Activated T-cell treated with anti-CD3 and anti-CD28 coated beads, Interleukin-2, amount 50 U/mL, for 72 hours (primary cell): ENCODE results near the gene AGPAT3. TPM values are rescaled to one million over a fixed set of nuclear protein-coding genes. Genes with fewer than 3 reads are reported as not detected.

Experiments used
- ATAC-seq, 2 donors: fragments of 150-1000 bp; cut with Tn5 transposase; replicated peaks in 1 of 2; 2 replicates each; pipeline ENCODE4 v1.10.0; 2021; ENCODE audit warnings: moderate library complexity in 2 of 2, mild to moderate bottlenecking in 1 of 2
- DNase-seq, 2 donors: peaks; one replicate each; pipeline ENCODE4 v3.0.0; 2021 to 2022; ENCODE audit warnings: mixed read lengths in 1 of 2
- H3K27ac Mint-ChIP-seq: one replicate; pipeline ENCODE4 v1.8.0; 2022; ENCODE audit warnings: mild to moderate bottlenecking, moderate library complexity, mixed read lengths
- H3K27me3 Mint-ChIP-seq: one replicate; pipeline ENCODE4 v1.8.0; 2022; ENCODE audit warnings: low read depth, mixed read lengths
- H3K36me3 Mint-ChIP-seq, 2 donors: one replicate each; pipeline ENCODE4 v1.8.0; 2022; ENCODE audit warnings: mixed read lengths in 2 of 2, mild to moderate bottlenecking in 1 of 2; ENCODE audit not compliant: insufficient read depth in 2 of 2
- H3K4me1 Mint-ChIP-seq: one replicate; pipeline ENCODE4 v1.8.0; 2022; ENCODE audit warnings: low read depth, mixed read lengths
- H3K4me3 Mint-ChIP-seq, 2 donors: one replicate each; pipeline ENCODE4 v1.8.0; 2022; ENCODE audit warnings: mild to moderate bottlenecking in 2 of 2, mixed read lengths in 2 of 2, moderate library complexity in 2 of 2
- H3K9me3 Mint-ChIP-seq, 2 donors: one replicate each; pipeline ENCODE4 v1.8.0; 2022; ENCODE audit warnings: mixed read lengths in 2 of 2
- total RNA-seq, 2 donors: library from RNA; stranded (reverse); gene quantifications; one replicate each; pipeline ENCODE4 v1.2.3, GENCODE V29; 2022

AGPAT3 gene
- total RNA-seq, 2 donors from 2014 or later = 86.1 to 87.1 TPM

- peaks cover 13% of the 10 kb centered on the region for H3K4me1 Mint-ChIP-seq
- no peak overlapping the region for H3K4me3 Mint-ChIP-seq
- ATAC-seq (no peak), DNase-seq (no peak)
- H3K9me3 Mint-ChIP-seq = no peaks in the 10 kb centered on the region
- no peaks in the 10 kb centered on the region for H3K36me3 Mint-ChIP-seq
- H3K27me3 Mint-ChIP-seq = no peaks in the 10 kb centered on the region
- H3K27ac Mint-ChIP-seq = no peak overlapping the region
These were observed 123.0 kb downstream of the AGPAT3 start for GRCh38 chr21:43988016-43988415.

GRCh38 chr21:43988506-43989230 is 123.6 kb downstream of the AGPAT3 start:
- Mint-ChIP-seq H3K27me3 (no peaks in the 10 kb centered on the region), H3K9me3 (no peaks in the 10 kb centered on the region), H3K4me1 (peaks cover 13% of the 10 kb centered on the region), H3K4me3 (no peak overlapping the region), H3K27ac (no peak overlapping the region), H3K36me3 (no peaks in the 10 kb centered on the region)
- DNase-seq (no peak), ATAC-seq (peak in 1 of 2 donors; percentile 20)

- H3K9me3 Mint-ChIP-seq = no peaks in the 10 kb centered on the region
These were observed 124.4 kb downstream of the AGPAT3 start for GRCh38 chr21:43989401-43989800.

GRCh38 chr21:43991447-43991991 is 126.5 kb downstream of the AGPAT3 start:
- Mint-ChIP-seq H3K27ac (no peak overlapping the region), H3K36me3 (no peaks in the 10 kb centered on the region), H3K27me3 (no peaks in the 10 kb centered on the region), H3K4me3 (peak overlapping the region in 1 of 2 donors; percentile 34), H3K4me1 (no peaks in the 10 kb centered on the region), H3K9me3 (no peaks in the 10 kb centered on the region)
- DNase-seq (no peak), ATAC-seq (peak; percentile 6 to 19)

More at GRCh38 chr21:43989401-43989800, 124.4 kb downstream of the AGPAT3 start:
- Mint-ChIP-seq H3K4me1 (peaks cover 13% of the 10 kb centered on the region), H3K36me3 (no peaks in the 10 kb centered on the region), H3K4me3 (no peak overlapping the region), H3K27ac (no peak overlapping the region), H3K27me3 (no peaks in the 10 kb centered on the region)
- no peak for ATAC-seq
- no peak for DNase-seq

GRCh38 chr21:43992121-43992520 is 127.1 kb downstream of the AGPAT3 start:
- H3K4me3 Mint-ChIP-seq = no peak overlapping the region
- ATAC-seq (peak in 1 of 2 donors; percentile 16), DNase-seq (no peak)
- H3K27ac Mint-ChIP-seq = no peak overlapping the region
- H3K27me3 Mint-ChIP-seq = no peaks in the 10 kb centered on the region
- no peaks in the 10 kb centered on the region for H3K4me1 Mint-ChIP-seq
- H3K36me3 Mint-ChIP-seq = no peaks in the 10 kb centered on the region
- H3K9me3 Mint-ChIP-seq = no peaks in the 10 kb centered on the region

GRCh38 chr21:43993420-43993934 is 128.5 kb downstream of the AGPAT3 start:
- ATAC-seq = no peak
- no peaks in the 10 kb centered on the region for H3K4me1 Mint-ChIP-seq
- H3K9me3 Mint-ChIP-seq = no peaks in the 10 kb centered on the region
- no peak overlapping the region for H3K4me3 Mint-ChIP-seq
- H3K27me3 Mint-ChIP-seq = no peaks in the 10 kb centered on the region
- no peak overlapping the region for H3K27ac Mint-ChIP-seq
- DNase-seq = no peak
- H3K36me3 Mint-ChIP-seq = no peaks in the 10 kb centered on the region

- Mint-ChIP-seq H3K9me3 (no peaks in the 10 kb centered on the region), H3K36me3 (no peaks in the 10 kb centered on the region), H3K27ac (no peak overlapping the region), H3K4me3 (no peak overlapping the region), H3K27me3 (no peaks in the 10 kb centered on the region), H3K4me1 (no peaks in the 10 kb centered on the region)
- no peak for DNase-seq
- peak in 1 of 2 donors; percentile 12 for ATAC-seq
These were observed 129.1 kb downstream of the AGPAT3 start for GRCh38 chr21:43994085-43994484.

GRCh38 chr21:43994646-43995045 is 129.6 kb downstream of the AGPAT3 start:
- Mint-ChIP-seq H3K9me3 (no peaks in the 10 kb centered on the region), H3K4me3 (no peak overlapping the region), H3K27ac (no peak overlapping the region), H3K27me3 (no peaks in the 10 kb centered on the region), H3K4me1 (no peaks in the 10 kb centered on the region), H3K36me3 (no peaks in the 10 kb centered on the region)
- DNase-seq (no peak), ATAC-seq (no peak)

GRCh38 chr21:43995521-43996105 is 130.6 kb downstream of the AGPAT3 start:
- Mint-ChIP-seq H3K27me3 (no peaks in the 10 kb centered on the region), H3K4me1 (no peaks in the 10 kb centered on the region), H3K9me3 (no peaks in the 10 kb centered on the region), H3K27ac (no peak overlapping the region), H3K4me3 (no peak overlapping the region), H3K36me3 (no peaks in the 10 kb centered on the region)
- ATAC-seq (no peak), DNase-seq (no peak)

GRCh38 chr21:43997766-43998742 is 133.0 kb downstream of the AGPAT3 start:
- no peak for DNase-seq
- Mint-ChIP-seq H3K36me3 (no peaks in the 10 kb centered on the region), H3K27ac (no peak overlapping the region), H3K27me3 (no peaks in the 10 kb centered on the region), H3K4me1 (no peaks in the 10 kb centered on the region), H3K4me3 (no peak overlapping the region), H3K9me3 (no peaks in the 10 kb centered on the region)
- ATAC-seq = no peak

- DNase-seq (no peak), ATAC-seq (no peak)
- no peak overlapping the region for H3K27ac Mint-ChIP-seq
- H3K27me3 Mint-ChIP-seq = no peaks in the 10 kb centered on the region
- no peaks in the 10 kb centered on the region for H3K9me3 Mint-ChIP-seq
- no peaks in the 10 kb centered on the region for H3K36me3 Mint-ChIP-seq
- H3K4me3 Mint-ChIP-seq = no peak overlapping the region
- H3K4me1 Mint-ChIP-seq = no peaks in the 10 kb centered on the region
These were observed 135.3 kb downstream of the AGPAT3 start for GRCh38 chr21:44000360-44000759.

GRCh38 chr21:44002511-44002910 is 137.5 kb downstream of the AGPAT3 start:
- no peak overlapping the region for H3K4me3 Mint-ChIP-seq
- DNase-seq = no peak
- no peaks in the 10 kb centered on the region for H3K9me3 Mint-ChIP-seq
- H3K36me3 Mint-ChIP-seq = no peaks in the 10 kb centered on the region
- no peaks in the 10 kb centered on the region for H3K4me1 Mint-ChIP-seq
- H3K27me3 Mint-ChIP-seq = no peaks in the 10 kb centered on the region
- no peak overlapping the region for H3K27ac Mint-ChIP-seq
- no peak for ATAC-seq
